ENCODE data around the gene KLHL33.
"Not testable (repeated sequence)": the region's sequence is repeated elsewhere in the genome, so short reads cannot be mapped to it uniquely, and the experiment has no call there.

Gene KLHL33

GRCh38 chr14:20446889-20447288 lies 10.9 kb upstream of the KLHL33 start:
- no peak for DNase-seq

- not testable (repeated sequence) for DNase-seq
Observed at GRCh38 chr14:20443650-20444049, 7.7 kb upstream of the KLHL33 start.

GRCh38 chr14:20441461-20441860 lies 5.5 kb upstream of the KLHL33 start:
- DNase-seq: no peak

GRCh38 chr14:20440882-20441281 lies 4.9 kb upstream of the KLHL33 start:
- DNase-seq: no peak

- DNase-seq: no peak
Observed at GRCh38 chr14:20440465-20440864, 4.5 kb upstream of the KLHL33 start.

GRCh38 chr14:20438664-20439063 lies 2.7 kb upstream of the KLHL33 start:
- no peak for DNase-seq

- DNase-seq: no peak
Observed at GRCh38 chr14:20436363-20436755, 393 bp upstream of the KLHL33 start.

GRCh38 chr14:20434701-20435581 lies 1.0 kb downstream of the KLHL33 start:
- DNase-seq: peak; percentile 45 to 80

- DNase-seq: peak; percentile 72 to 77
Observed at GRCh38 chr14:20429801-20430669, 5.9 kb downstream of the KLHL33 start.

GRCh38 chr14:20428802-20429201 lies 7.2 kb downstream of the KLHL33 start:
- peak in 1 of 2 experiments; percentile 40 for DNase-seq

- DNase-seq: no peak
Observed at GRCh38 chr14:20428010-20428365, 8.0 kb downstream of the KLHL33 start.

GRCh38 chr14:20427231-20428009 lies 8.5 kb downstream of the KLHL33 start:
- peak in 1 of 2 experiments; percentile 52 for DNase-seq

GRCh38 chr14:20424851-20425250 lies 11.1 kb downstream of the KLHL33 start:
- no peak for DNase-seq

GRCh38 chr14:20422886-20423285 lies 13.1 kb downstream of the KLHL33 start:
- DNase-seq: no peak

- no peak for DNase-seq
Observed at GRCh38 chr14:20421267-20421666, 14.7 kb downstream of the KLHL33 start.

GRCh38 chr14:20419419-20419818 lies 16.5 kb downstream of the KLHL33 start:
- DNase-seq: no peak

GRCh38 chr14:20418501-20418909 lies 17.5 kb downstream of the KLHL33 start:
- DNase-seq: no peak

GRCh38 chr14:20417250-20418186 lies 18.4 kb downstream of the KLHL33 start:
- no peak for DNase-seq

- no peak for DNase-seq
Observed at GRCh38 chr14:20416223-20416622, 19.7 kb downstream of the KLHL33 start.

GRCh38 chr14:20415782-20416206 lies 20.2 kb downstream of the KLHL33 start:
- DNase-seq: peak; percentile 67 to 78

- DNase-seq: no peak
Observed at GRCh38 chr14:20413744-20414082, 22.3 kb downstream of the KLHL33 start.

Data from SHP77 (cell line).